ENCODE data around the gene ACTG1. TPM values are rescaled to one million over a fixed set of nuclear protein-coding genes. Genes with fewer than 3 reads are reported as not detected.
A peak's percentile ranks its signal among the peaks of the same experiment; 100 is the strongest.

ACTG1 gene
- total RNA-seq, 4 donors from 2014 or later = 2,372 to 2,875 (median 2,670) TPM

- TF ChIP-seq EP300 (IDR thresholded peaks at IDR 0.05) (no peak), CTCF (IDR thresholded peaks at IDR 0.05) (no peak), POLR2A (IDR thresholded peaks at IDR 0.05) (no peak)
- H3K9me3 ChIP-seq = no peaks in the 10 kb centered on the region
- H3K27ac ChIP-seq = peak overlapping the region in 1 of 4 donors; percentile 60
- 41 to 61% methylated on average over 13 to 18 of the region's 18 CpGs for WGBS, 2 donors
- no peak for DNase-seq (ENCODE audit: low spot score in 2 of 2)
- H3K36me3 ChIP-seq = no peaks in the 10 kb centered on the region
- peak overlapping the region; percentile 35 to 60 (median 46) for H3K4me3 ChIP-seq
- H3K4me1 ChIP-seq = peaks cover 0 to 52% (median 19%) of the 10 kb centered on the region in 4 donors
- H3K27me3 ChIP-seq = no peaks in the 10 kb centered on the region
Measured at GRCh38 chr17:81481815-81482505, 30.6 kb downstream of the ACTG1 start.

- Histone ChIP-seq H3K4me1 (peaks cover 0 to 52% (median 19%) of the 10 kb centered on the region in 4 donors), H3K4me3 (peak overlapping the region; percentile 35 to 60 (median 46)), H3K9me3 (no peaks in the 10 kb centered on the region), H3K27me3 (no peaks in the 10 kb centered on the region), H3K27ac (peak overlapping the region in 1 of 4 donors; percentile 60), H3K36me3 (no peaks in the 10 kb centered on the region)
- peak; percentile 53 to 59 for DNase-seq (ENCODE audit: low spot score in 2 of 2)
- no peak for TF ChIP-seq CTCF (IDR thresholded peaks at IDR 0.05)
- TF ChIP-seq EP300 (IDR thresholded peaks at IDR 0.05) = no peak
- TF ChIP-seq POLR2A (IDR thresholded peaks at IDR 0.05) = no peak
- WGBS, 2 donors = 6% methylated on average over 19 to 35 of the region's 94 CpGs
Measured at GRCh38 chr17:81481073-81481799, 31.4 kb downstream of the ACTG1 start.

- Histone ChIP-seq H3K9me3 (no peaks in the 10 kb centered on the region), H3K36me3 (no peaks in the 10 kb centered on the region), H3K27me3 (no peaks in the 10 kb centered on the region), H3K4me1 (peaks cover 0 to 49% (median 19%) of the 10 kb centered on the region in 4 donors), H3K4me3 (no peak overlapping the region), H3K27ac (no peak overlapping the region)
- DNase-seq (ENCODE audit: low spot score in 2 of 2) = peak; percentile 36 to 56
- WGBS, 2 donors = 48 to 49% methylated on average over 14 to 18 of the region's 21 CpGs
- TF ChIP-seq POLR2A (IDR thresholded peaks at IDR 0.05) (no peak), CTCF (IDR thresholded peaks at IDR 0.05) (no peak), EP300 (IDR thresholded peaks at IDR 0.05) (peak in 1 of 2 donors; percentile 32)
Measured at GRCh38 chr17:81480140-81481072, 32.2 kb downstream of the ACTG1 start.

GRCh38 chr17:81479175-81480071, 33.2 kb downstream of the ACTG1 start:
- no peak for DNase-seq (ENCODE audit: low spot score in 2 of 2)
- no peak overlapping the region for H3K27ac ChIP-seq
- no peak for TF ChIP-seq EP300 (IDR thresholded peaks at IDR 0.05)
- no peak for TF ChIP-seq CTCF (IDR thresholded peaks at IDR 0.05)
- no peak for TF ChIP-seq POLR2A (IDR thresholded peaks at IDR 0.05)
- WGBS, 2 donors = 83 to 84% methylated on average over 20 of the region's 20 CpGs
- no peak overlapping the region for H3K4me3 ChIP-seq
- H3K4me1 ChIP-seq = peaks cover 0 to 43% (median 17%) of the 10 kb centered on the region in 4 donors
- H3K36me3 ChIP-seq = no peaks in the 10 kb centered on the region
- H3K27me3 ChIP-seq = no peaks in the 10 kb centered on the region
- H3K9me3 ChIP-seq = no peaks in the 10 kb centered on the region
